Measurements from ENCODE around the gene TPCN1.

TPCN1 gene

DNA sequence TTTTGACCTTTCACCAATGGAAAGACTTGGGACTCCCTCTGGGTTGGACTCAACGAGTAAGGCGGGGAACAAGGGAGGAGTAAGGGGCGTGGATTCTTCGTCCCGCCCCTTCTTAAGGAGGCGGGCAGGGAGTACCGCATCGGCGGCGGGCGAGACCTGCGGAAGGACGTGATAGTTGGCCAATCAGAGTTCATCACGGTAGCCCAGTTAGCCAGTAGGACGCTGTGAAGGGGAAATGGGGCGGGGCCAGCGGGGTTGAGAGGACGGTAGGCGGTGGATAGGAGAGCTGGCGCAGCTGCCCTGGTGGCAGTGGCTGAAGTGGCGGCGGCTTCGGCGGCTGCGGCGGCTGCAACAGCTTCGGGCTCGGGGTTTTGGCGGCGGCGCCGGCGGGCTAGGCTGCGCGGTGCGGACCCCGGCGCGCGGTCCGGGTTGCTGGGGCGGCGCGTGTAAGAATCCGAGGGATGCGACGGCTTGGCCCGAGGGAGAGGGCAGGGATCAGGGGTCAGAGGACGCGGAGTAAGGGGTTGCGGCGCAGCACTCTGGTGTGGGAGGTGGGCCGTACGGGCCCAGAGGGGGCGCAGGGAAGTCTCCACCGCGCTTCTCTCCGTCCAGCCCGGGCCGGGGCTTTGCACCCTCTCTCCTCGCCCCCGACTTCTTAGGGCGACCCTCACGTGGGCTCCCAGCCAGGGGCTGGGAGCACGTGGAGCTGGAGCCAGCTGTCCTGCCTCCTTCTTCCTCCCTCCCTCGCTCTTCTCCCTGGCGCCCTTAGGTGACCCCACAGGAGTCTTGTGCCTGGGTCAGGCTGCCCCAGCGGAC, at the start of gene TPCN1:
Gene TPCN1 (plus strand): TSS at position 284 of the 816 bp plus-strand sequence. CDS start 5,389 bp downstream, outside the sequence.
- Mint-ChIP-seq H3K27ac (peak within 1 kb of the TSS; percentile 85), H3K9me3 (no peaks in the 10 kb centered on the region), H3K4me3 (peak within 1 kb of the TSS; percentile 70), H3K4me1 (peaks cover 17% of the 10 kb centered on the region), H3K36me3 (peaks cover 17% of the 10 kb centered on the region)
- DNase-seq (ENCODE audit: low spot score in 2 of 2) (peak; percentile 92 to 99), ATAC-seq (peak; percentile 98)

DNA sequence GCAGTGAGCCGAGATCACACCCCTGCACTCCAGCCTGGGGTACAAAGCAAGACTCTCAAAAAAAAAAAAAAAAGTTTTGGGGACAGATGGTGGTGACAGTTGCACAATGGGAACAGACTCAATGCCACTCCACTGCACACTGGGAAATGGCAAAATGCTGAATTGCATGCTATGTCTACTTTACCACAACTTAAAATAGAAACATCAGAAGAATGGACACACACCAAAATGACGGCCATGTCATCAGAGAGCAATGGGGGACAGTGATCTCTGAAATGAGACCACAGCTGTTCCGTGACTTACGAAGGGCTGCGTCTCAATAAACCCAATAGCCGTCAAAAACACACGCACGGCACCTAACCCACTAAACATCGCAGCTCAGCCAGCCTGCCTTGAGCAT, 49.7 kb upstream of the TPCN1 start:
- no peak for DNase-seq (ENCODE audit: low spot score in 2 of 2)
- Mint-ChIP-seq H3K36me3 (peaks cover 100% of the 10 kb centered on the region), H3K4me1 (peaks cover 9% of the 10 kb centered on the region), H3K9me3 (no peaks in the 10 kb centered on the region), H3K27ac (no peak overlapping the region), H3K4me3 (no peak overlapping the region)
- no peak for ATAC-seq

GRCh38 chr12:113172185-113172584, 49.1 kb upstream of the TPCN1 start:
- Mint-ChIP-seq H3K9me3 (no peaks in the 10 kb centered on the region), H3K36me3 (peaks cover 100% of the 10 kb centered on the region), H3K27ac (peak overlapping the region; percentile 82), H3K4me3 (no peak overlapping the region), H3K4me1 (peaks cover 9% of the 10 kb centered on the region)
- ATAC-seq (no peak), DNase-seq (ENCODE audit: low spot score in 2 of 2) (no peak)

DNA sequence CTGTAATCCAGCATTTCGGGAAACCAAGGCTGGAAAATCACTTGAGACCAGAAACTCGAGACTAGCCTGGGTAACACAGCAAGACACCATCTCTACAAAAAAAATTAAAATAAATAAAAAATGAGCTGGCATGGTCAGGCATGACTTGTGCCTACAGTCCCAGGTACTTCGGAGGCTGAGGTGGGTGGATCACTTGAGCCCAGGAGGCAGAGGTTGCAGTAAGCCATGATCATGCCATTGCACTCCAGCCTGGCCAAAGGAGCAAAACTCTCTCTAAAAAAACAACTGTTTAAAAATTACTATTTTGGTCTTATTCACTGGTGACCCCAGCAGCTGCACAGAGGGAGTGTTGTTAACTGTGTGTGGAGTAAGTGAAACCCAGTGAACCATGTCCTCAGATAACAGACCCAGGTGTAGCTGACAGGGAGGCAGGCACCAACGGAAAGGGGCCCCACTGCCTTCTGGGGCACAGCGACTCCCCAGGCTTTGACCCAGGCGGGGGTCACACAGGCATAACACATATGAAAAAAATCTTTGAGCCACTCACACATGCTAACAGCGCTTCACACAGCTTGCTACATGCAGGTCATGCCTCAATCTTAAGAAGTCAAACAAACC, 48.1 kb upstream of the TPCN1 start:
- no peak overlapping the region for H3K4me3 Mint-ChIP-seq
- DNase-seq (ENCODE audit: low spot score in 2 of 2) (no peak), ATAC-seq (no peak)
- H3K9me3 Mint-ChIP-seq: no peaks in the 10 kb centered on the region
- peaks cover 100% of the 10 kb centered on the region for H3K36me3 Mint-ChIP-seq
- H3K4me1 Mint-ChIP-seq: peaks cover 9% of the 10 kb centered on the region
- no peak overlapping the region for H3K27ac Mint-ChIP-seq

- Mint-ChIP-seq H3K4me1 (peaks cover 9% of the 10 kb centered on the region), H3K9me3 (no peaks in the 10 kb centered on the region), H3K36me3 (peaks cover 100% of the 10 kb centered on the region), H3K27ac (peak overlapping the region; percentile 27), H3K4me3 (no peak overlapping the region)
- DNase-seq (ENCODE audit: low spot score in 2 of 2) (peak; percentile 83 to 91), ATAC-seq (peak; percentile 79)
Measured at GRCh38 chr12:113174461-113175384, 46.5 kb upstream of the TPCN1 start.

DNA sequence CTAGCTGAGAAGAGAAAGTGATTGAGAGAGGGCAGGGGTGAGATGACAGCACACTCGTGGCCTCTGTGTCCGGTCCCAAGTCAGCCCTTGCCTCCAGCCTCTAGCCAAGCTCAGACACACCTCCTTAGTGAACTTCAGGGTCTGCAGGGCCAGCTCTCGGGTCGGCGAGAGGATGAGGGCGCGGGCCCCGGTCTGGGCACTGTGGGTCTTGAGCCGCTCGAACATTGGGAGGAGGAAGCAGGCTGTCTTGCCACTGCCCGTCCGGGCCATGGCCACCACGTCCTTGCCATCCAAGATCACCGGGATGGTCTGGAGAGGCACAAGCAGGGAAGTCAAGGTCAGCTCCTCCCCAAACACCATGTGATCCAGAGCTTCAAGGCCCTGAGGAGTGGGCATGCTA, 42.2 kb upstream of the TPCN1 start:
- Mint-ChIP-seq H3K4me1 (peaks cover 15% of the 10 kb centered on the region), H3K4me3 (no peak overlapping the region), H3K27ac (no peak overlapping the region), H3K36me3 (peaks cover 88% of the 10 kb centered on the region), H3K9me3 (no peaks in the 10 kb centered on the region)
- DNase-seq (ENCODE audit: low spot score in 2 of 2) (no peak), ATAC-seq (no peak)

DNA sequence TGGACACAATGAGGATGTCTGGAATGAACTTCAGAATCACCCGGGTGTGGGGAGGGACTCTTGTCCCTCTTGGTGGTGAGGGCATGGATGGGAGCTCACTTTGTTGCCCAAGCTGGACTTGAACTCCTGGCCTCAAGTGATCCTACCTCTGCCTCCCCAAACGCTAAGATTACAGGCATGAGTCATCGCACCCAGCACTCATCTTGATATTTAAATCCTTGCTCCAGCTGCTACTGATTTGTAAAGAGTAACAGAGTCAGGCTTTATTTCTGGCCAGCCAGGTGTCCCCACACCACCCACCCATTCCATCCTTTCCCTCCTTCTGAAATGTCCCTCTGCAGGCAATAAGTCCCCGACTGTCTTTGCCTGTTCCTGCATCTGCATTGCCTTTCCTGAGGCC, 40.9 kb upstream of the TPCN1 start:
- no peak for DNase-seq (ENCODE audit: low spot score in 2 of 2)
- Mint-ChIP-seq H3K4me1 (peaks cover 7% of the 10 kb centered on the region), H3K36me3 (peaks cover 75% of the 10 kb centered on the region), H3K27ac (peak overlapping the region; percentile 67), H3K9me3 (no peaks in the 10 kb centered on the region), H3K4me3 (no peak overlapping the region)
- ATAC-seq: no peak

DNA sequence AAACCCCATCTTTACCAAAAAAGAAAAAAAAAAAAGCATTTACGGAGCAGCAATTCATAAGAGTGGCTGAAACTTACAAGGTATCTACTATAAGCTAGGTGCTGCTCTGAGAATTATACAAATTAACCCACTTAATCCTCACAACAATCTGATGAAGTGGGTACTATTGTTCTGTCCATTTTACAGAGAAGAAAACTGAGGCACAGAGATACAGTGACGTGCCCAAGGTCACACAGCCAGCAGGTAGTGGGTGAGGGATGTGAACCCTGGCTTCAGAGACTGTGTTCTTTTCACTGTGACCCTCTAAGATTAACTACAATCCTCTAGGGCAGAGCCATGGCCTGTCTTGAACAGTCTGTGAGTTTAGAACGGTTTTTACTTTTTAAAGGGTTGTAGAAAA, 39.3 kb upstream of the TPCN1 start:
- ATAC-seq: no peak
- no peak for DNase-seq (ENCODE audit: low spot score in 2 of 2)
- Mint-ChIP-seq H3K9me3 (no peaks in the 10 kb centered on the region), H3K27ac (no peak overlapping the region), H3K4me1 (peaks cover 16% of the 10 kb centered on the region), H3K36me3 (peaks cover 64% of the 10 kb centered on the region), H3K4me3 (no peak overlapping the region)

GRCh38 chr12:113183030-113183589, 38.2 kb upstream of the TPCN1 start:
- peak overlapping the region; percentile 84 for H3K4me3 Mint-ChIP-seq
- peaks cover 64% of the 10 kb centered on the region for H3K36me3 Mint-ChIP-seq
- ATAC-seq (no peak), DNase-seq (ENCODE audit: low spot score in 2 of 2) (no peak)
- H3K9me3 Mint-ChIP-seq: no peaks in the 10 kb centered on the region
- peak overlapping the region; percentile 82 for H3K27ac Mint-ChIP-seq
- H3K4me1 Mint-ChIP-seq: peaks cover 20% of the 10 kb centered on the region

DNA sequence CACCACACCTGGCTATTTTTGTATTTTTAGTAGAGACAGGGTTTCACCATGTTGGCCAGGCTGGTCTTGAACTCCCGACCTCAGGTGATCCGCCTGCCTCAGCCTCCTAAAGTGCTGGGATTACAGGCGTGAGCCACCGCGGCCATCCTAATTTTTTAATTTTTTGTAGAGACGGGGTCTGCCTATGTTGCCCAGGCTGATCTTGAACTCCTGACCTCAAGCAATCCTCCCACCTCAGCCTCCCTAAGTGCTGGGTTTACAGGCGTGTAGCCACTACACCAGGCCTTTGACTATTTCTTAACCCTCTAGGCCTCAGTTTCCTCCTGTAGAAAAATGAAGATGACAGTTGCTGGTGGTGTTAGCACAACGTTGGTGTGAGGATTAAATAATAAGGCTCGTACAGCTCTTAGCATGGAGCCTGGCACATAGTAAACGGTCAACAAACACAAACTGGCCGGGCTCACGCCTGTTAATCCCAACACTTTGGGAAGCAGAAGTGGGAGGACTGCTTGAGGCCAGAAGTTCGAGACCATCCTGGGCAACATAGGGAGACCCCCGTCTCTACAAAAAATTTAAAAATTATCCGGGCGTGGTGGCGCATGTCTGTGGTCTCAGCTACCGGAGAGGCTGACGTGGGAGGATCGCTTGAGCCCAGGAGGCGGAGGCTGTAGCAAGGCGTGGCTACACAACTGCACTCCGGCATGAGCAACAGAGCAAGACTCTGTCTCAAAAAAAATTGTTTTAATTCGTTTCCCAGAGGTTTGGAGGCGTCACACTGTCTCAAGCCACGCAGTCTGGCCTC, 37.0 kb upstream of the TPCN1 start:
- Mint-ChIP-seq H3K36me3 (peaks cover 64% of the 10 kb centered on the region), H3K9me3 (no peaks in the 10 kb centered on the region), H3K27ac (peak overlapping the region; percentile 95), H3K4me1 (peaks cover 23% of the 10 kb centered on the region), H3K4me3 (peak overlapping the region; percentile 84)
- no peak for DNase-seq (ENCODE audit: low spot score in 2 of 2)
- peak; percentile 80 for ATAC-seq

DNA sequence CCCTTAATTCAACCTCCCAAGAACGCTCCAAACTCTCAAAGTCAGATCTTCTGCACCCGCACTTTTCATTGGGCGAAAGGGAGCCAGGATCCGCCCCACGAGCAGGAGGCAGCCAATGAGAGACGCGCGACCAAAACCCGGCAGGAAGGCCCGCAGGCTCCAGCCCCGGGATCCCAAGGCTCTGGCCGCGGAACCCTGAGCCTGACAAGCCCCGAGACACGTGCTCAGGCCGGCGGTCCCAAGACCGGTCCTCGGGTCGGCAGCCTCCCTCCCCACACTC, 36.4 kb upstream of the TPCN1 start:
- H3K36me3 Mint-ChIP-seq: peaks cover 64% of the 10 kb centered on the region
- H3K4me1 Mint-ChIP-seq: peaks cover 26% of the 10 kb centered on the region
- ATAC-seq (peak; percentile 92), DNase-seq (ENCODE audit: low spot score in 2 of 2) (peak in 1 of 2 donors; percentile 80)
- peak overlapping the region; percentile 95 for H3K27ac Mint-ChIP-seq
- H3K4me3 Mint-ChIP-seq: peak overlapping the region; percentile 84
- no peaks in the 10 kb centered on the region for H3K9me3 Mint-ChIP-seq

DNA sequence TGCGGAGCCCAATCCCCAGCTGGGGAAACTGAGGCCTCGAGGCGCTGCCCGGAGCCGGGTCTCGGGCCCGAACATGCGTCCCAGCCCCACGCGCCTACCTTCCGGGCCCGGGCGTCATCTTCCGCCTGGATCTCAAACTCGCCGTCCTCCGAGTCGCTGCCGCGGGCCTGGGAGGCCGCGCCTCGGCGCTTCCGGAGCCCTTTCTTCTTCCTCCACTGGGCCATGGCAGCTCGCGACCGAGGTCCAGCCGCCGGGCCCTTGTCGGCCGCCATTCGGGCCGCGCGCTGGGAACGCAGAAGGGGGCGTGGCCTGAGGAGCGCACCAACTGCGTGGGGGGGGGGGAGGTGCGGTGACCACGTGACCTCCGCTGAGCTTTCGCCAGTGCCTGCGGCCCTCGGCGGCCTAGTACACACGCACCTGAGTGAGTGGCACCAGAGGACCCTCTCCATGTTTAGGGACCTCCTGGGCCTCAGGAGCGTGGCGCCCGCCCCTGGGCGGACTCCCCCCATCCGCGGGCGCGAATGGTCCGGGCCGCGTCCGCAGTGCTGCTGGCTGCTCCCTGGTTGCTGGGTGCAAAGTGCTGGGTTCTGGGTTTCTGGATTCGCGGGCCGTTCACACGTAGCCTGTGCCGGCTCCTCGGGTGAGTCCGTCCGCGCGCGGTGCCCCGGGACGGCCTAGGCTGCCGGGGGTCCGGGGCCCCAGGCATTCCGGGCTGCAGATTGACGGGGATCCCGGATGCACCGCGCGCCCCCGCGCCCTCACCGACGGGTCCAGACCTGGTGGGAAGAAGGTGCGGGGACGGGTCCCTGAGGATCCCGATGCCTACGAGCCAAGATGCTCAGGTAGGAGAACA, 35.9 kb upstream of the TPCN1 start, which contains the start of the genes DDX54 and RITA1:
Gene DDX54 (minus strand): TSS at position 299 of the 853 bp plus-strand sequence. CDS start 27 bp downstream, at position 272.
Gene RITA1 (plus strand): TSS at position 542 of the 853 bp plus-strand sequence. CDS start 1,026 bp downstream, outside the sequence.
- ATAC-seq (peak; percentile 67), DNase-seq (ENCODE audit: low spot score in 2 of 2) (peak; percentile 86 to 94)
- peaks cover 26% of the 10 kb centered on the region for H3K4me1 Mint-ChIP-seq
- H3K4me3 Mint-ChIP-seq: peak within 1 kb of the TSS; percentile 84
- H3K27ac Mint-ChIP-seq: peak within 1 kb of the TSS; percentile 95
- H3K9me3 Mint-ChIP-seq: no peaks in the 10 kb centered on the region
- H3K36me3 Mint-ChIP-seq: peaks cover 64% of the 10 kb centered on the region

- no peak for ATAC-seq
- peak overlapping the region; percentile 95 for H3K27ac Mint-ChIP-seq
- DNase-seq (ENCODE audit: low spot score in 2 of 2): no peak
- peaks cover 64% of the 10 kb centered on the region for H3K36me3 Mint-ChIP-seq
- H3K4me3 Mint-ChIP-seq: peak overlapping the region; percentile 84
- no peaks in the 10 kb centered on the region for H3K9me3 Mint-ChIP-seq
- peaks cover 26% of the 10 kb centered on the region for H3K4me1 Mint-ChIP-seq
Measured at GRCh38 chr12:113186033-113186365, 35.3 kb upstream of the TPCN1 start.

Data from stimulated activated effector memory CD8-positive, alpha-beta T cell treated with anti-CD3 and anti-CD28 coated beads, Interleukin-12 subunit alpha, Interleukin-12 subunit beta, amount 100 ng/mL, for 72 hours (primary cell).